WTC11 (cell line): ENCODE data around the gene RCAN2. TPM values are rescaled to one million over a fixed set of nuclear protein-coding genes. Genes with fewer than 3 reads are reported as not detected.
"Not testable (repeated sequence)": the region's sequence is repeated elsewhere in the genome, so short reads cannot be mapped to it uniquely, and the experiment has no call there.

Source experiments
- ATAC-seq: fragments of 200-7000 bp; cut with Tn5 transposase; 2 replicates; pipeline ENCODE4 v1.10.0; 2021; ENCODE audit warnings: mild to moderate bottlenecking, moderate library complexity
- CTCF ChIA-PET: fragments of 300-600 bp; sonication (Branson Sonifier 250); formaldehyde crosslinking; loops from one replicate; lab custom pipeline; 2021; ENCODE audit warnings: antibody characterized with exemption; lab: Charles Lee
- POLR2A ChIA-PET: fragments of 350-600 bp; sonication (Branson Sonifier 250); formaldehyde crosslinking; loops from one replicate; lab custom pipeline; 2021; ENCODE audit warnings: antibody characterized with exemption; lab: Charles Lee
- DNase-seq: peaks from one replicate; pipeline ENCODE4 v3.0.0; 2021; ENCODE audit warnings: low spot score
- H3K27ac Mint-ChIP-seq: 2 replicates; pipeline ENCODE4 v1.8.0; 2021; ENCODE audit warnings: mixed read lengths
- H3K27me3 Mint-ChIP-seq: 2 replicates; pipeline ENCODE4 v1.8.0; 2021; ENCODE audit warnings: low read depth, mild to moderate bottlenecking, moderate library complexity, mixed read lengths
- H3K36me3 Mint-ChIP-seq: 2 replicates; pipeline ENCODE4 v1.8.0; 2021; ENCODE audit warnings: mixed read lengths
- H3K4me1 Mint-ChIP-seq: 2 replicates; pipeline ENCODE4 v1.8.0; 2022; ENCODE audit warnings: mixed read lengths
- H3K4me3 Mint-ChIP-seq: 2 replicates; pipeline ENCODE4 v1.8.0; 2021; ENCODE audit warnings: mild to moderate bottlenecking, moderate library complexity, mixed read lengths
- H3K9me3 Mint-ChIP-seq: 2 replicates; pipeline ENCODE4 v1.8.0; 2021; ENCODE audit warnings: mixed read lengths
- ATF1 ChIP-seq: sonication (generic); formaldehyde crosslinking; IDR thresholded peaks from 2 replicates; pipeline ENCODE4 v1.8.1; 2023; ENCODE audit warnings: mild to moderate bottlenecking, moderate library complexity, missing genetic modification reagents
- CDX4 ChIP-seq: fragments of 250-450 bp; sonication (Bioruptor Pico); IDR thresholded peaks from 2 replicates; pipeline ENCODE4 v1.9.0; 2021; ENCODE audit warnings: moderate library complexity, mild to moderate bottlenecking, inconsistent platforms, borderline replicate concordance
- CREM ChIP-seq: sonication (generic); formaldehyde crosslinking; IDR thresholded peaks from 2 replicates; pipeline ENCODE4 v1.8.1; 2022; ENCODE audit warnings: mild to moderate bottlenecking, missing genetic modification reagents, moderate library complexity
- E2F5 ChIP-seq: sonication (generic); formaldehyde crosslinking; IDR thresholded peaks from 2 replicates; pipeline ENCODE4 v1.8.1; 2022; ENCODE audit warnings: mild to moderate bottlenecking, moderate library complexity, missing genetic modification reagents
- FOXP1 ChIP-seq: sonication (generic); formaldehyde crosslinking; IDR thresholded peaks from 2 replicates; pipeline ENCODE4 v1.8.0; 2022; ENCODE audit warnings: missing genetic modification reagents, mild to moderate bottlenecking, moderate library complexity, borderline replicate concordance
- FOXP4 ChIP-seq: sonication (generic); formaldehyde crosslinking; IDR thresholded peaks from 2 replicates; pipeline ENCODE4 v1.8.0; 2022; ENCODE audit warnings: mild to moderate bottlenecking, missing genetic modification reagents
- GRHL2 ChIP-seq: fragments of 250-450 bp; sonication (Bioruptor Pico); IDR thresholded peaks from 2 replicates; pipeline ENCODE4 v1.8.0; 2022; ENCODE audit warnings: mild to moderate bottlenecking, moderate library complexity; ENCODE audit not compliant: insufficient replicate concordance, severe bottlenecking
- IRF1 ChIP-seq: sonication (generic); formaldehyde crosslinking; IDR thresholded peaks from 2 replicates; pipeline ENCODE4 v1.8.0; 2023; ENCODE audit warnings: missing genetic modification reagents
- MAX ChIP-seq: sonication (generic); formaldehyde crosslinking; IDR thresholded peaks from 2 replicates; pipeline ENCODE4 v1.8.0; 2022; ENCODE audit warnings: mild to moderate bottlenecking, missing genetic modification reagents
- MYBL2 ChIP-seq: sonication (generic); formaldehyde crosslinking; IDR thresholded peaks from 2 replicates; pipeline ENCODE4 v1.8.1; 2023; ENCODE audit warnings: mild to moderate bottlenecking, moderate library complexity, missing genetic modification reagents
- PRDM15 ChIP-seq: sonication (generic); formaldehyde crosslinking; IDR thresholded peaks from 2 replicates; pipeline ENCODE4 v1.8.0; 2022; ENCODE audit warnings: missing genetic modification reagents
- PREB ChIP-seq: sonication (generic); formaldehyde crosslinking; IDR thresholded peaks from 2 replicates; pipeline ENCODE4 v1.8.1; 2022; ENCODE audit warnings: mild to moderate bottlenecking, missing genetic modification reagents, moderate library complexity, borderline replicate concordance
- SMAD4 ChIP-seq: sonication (generic); formaldehyde crosslinking; IDR thresholded peaks from 2 replicates; pipeline ENCODE4 v1.8.0; 2022; ENCODE audit warnings: mild to moderate bottlenecking, missing genetic modification reagents
- USF2 ChIP-seq: sonication (generic); formaldehyde crosslinking; IDR thresholded peaks from 2 replicates; pipeline ENCODE4 v1.8.1; 2023; ENCODE audit warnings: mild to moderate bottlenecking, missing genetic modification reagents, moderate library complexity
- ZBTB21 ChIP-seq: sonication (generic); formaldehyde crosslinking; IDR thresholded peaks from 2 replicates; pipeline ENCODE4 v1.8.1; 2023; ENCODE audit warnings: mild to moderate bottlenecking, missing genetic modification reagents, borderline replicate concordance
- ZNF138 ChIP-seq: sonication (generic); formaldehyde crosslinking; conservative IDR thresholded peaks from 2 replicates; pipeline ENCODE4 v1.8.1; 2022; ENCODE audit warnings: mild to moderate bottlenecking, moderate library complexity, missing genetic modification reagents
- ZNF219 ChIP-seq: sonication (generic); formaldehyde crosslinking; IDR thresholded peaks from 2 replicates; pipeline ENCODE4 v1.8.0; 2023; ENCODE audit warnings: missing genetic modification reagents, mild to moderate bottlenecking, borderline replicate concordance
- ZNF671 ChIP-seq: fragments of 250-450 bp; sonication (Bioruptor Pico); IDR thresholded peaks from 2 replicates; pipeline ENCODE4 v1.8.0; 2021; ENCODE audit warnings: mild to moderate bottlenecking
- total RNA-seq: library from RNA; stranded (reverse); gene quantifications from 3 replicates; pipeline ENCODE4 v1.2.3, GENCODE V29; 2021

RCAN2 gene
- total RNA-seq, 1 experiment from 2014 or later = 3.9 TPM

- TF ChIP-seq IRF1 (CRISPR knock-in tag) (no peak), PRDM15 (no peak), ZNF671 (CRISPR knock-in tag) (no peak), MYBL2 (CRISPR knock-in tag) (no peak), MAX (CRISPR knock-in tag) (no peak), PREB (CRISPR knock-in tag) (no peak), FOXP1 (CRISPR knock-in tag) (no peak), SMAD4 (CRISPR knock-in tag) (no peak), ZNF219 (CRISPR knock-in tag) (no peak), USF2 (no peak), ATF1 (CRISPR knock-in tag) (no peak), ZNF138 (CRISPR knock-in tag) (no peak)
Measured at GRCh38 chr6:46390153-46390876, 100.9 kb downstream of the RCAN2 start (continued).

GRCh38 chr6:46387728-46388127, 103.5 kb downstream of the RCAN2 start:
- CTCF ChIA-PET, DNase-seq, H3K27ac Mint-ChIP-seq, POLR2A ChIA-PET, H3K27me3 Mint-ChIP-seq, H3K36me3 Mint-ChIP-seq, ATAC-seq, H3K4me3 Mint-ChIP-seq: not testable (repeated sequence)
- Mint-ChIP-seq H3K9me3 (peaks cover 14% of the 10 kb centered on the region), H3K4me1 (peaks cover 12% of the 10 kb centered on the region)

- Mint-ChIP-seq H3K27ac (no peak overlapping the region), H3K4me3 (no peak overlapping the region), H3K27me3 (no peaks in the 10 kb centered on the region; the same call in 1 of the 2 replicates), H3K36me3 (no peaks in the 10 kb centered on the region), H3K4me1 (peaks cover 25% of the 10 kb centered on the region), H3K9me3 (peaks cover 1% of the 10 kb centered on the region; the same call in 1 of the 2 replicates)
- ChIA-PET POLR2A (no interaction called here), CTCF (interaction anchor here (1.1 kb wide), 2 partner anchors 29 to 110 kb away, joined by 5 read pairs; partner anchors contain the start of gene RCAN2)
- DNase-seq (no peak), ATAC-seq (no peak; the same call in 1 of the 2 replicates)
- TF ChIP-seq CDX4 (CRISPR knock-in tag) (no peak), FOXP4 (CRISPR knock-in tag) (no peak), ZBTB21 (CRISPR knock-in tag) (no peak), E2F5 (CRISPR knock-in tag) (no peak), PREB (CRISPR knock-in tag) (no peak), CREM (no peak), GRHL2 (CRISPR knock-in tag) (no peak)
Measured at GRCh38 chr6:46381579-46381978, 109.7 kb downstream of the RCAN2 start.
